ENCODE data around the gene DCAF10. TPM values are rescaled to one million over a fixed set of nuclear protein-coding genes. Genes with fewer than 3 reads are reported as not detected.

DCAF10 gene
- total and polyA plus RNA-seq, 2 of the 8 experiments (the other 6 are each of a cell fraction or from before 2014, with no cell fraction given), result 7.1 to 15.0 TPM

- H3K4me3 ChIP-seq (ENCODE audit: extremely low read depth in 1 of 4, insufficient read depth in 2 of 4, low read depth in 3 of 4, low read length in 4 of 4), result no peak overlapping the region
- 89% methylated on average over 2 of the region's 2 CpGs; no CpG with 5 or more reads in 1 of the 2 experiments for WGBS, 2 experiments (ENCODE audit: extremely low coverage in 1 of 2, insufficient coverage in 1 of 2, insufficient read length in 1 of 2, insufficient replicate concordance in 2 of 2, low coverage in 1 of 2, low lambda C conversion rate in 2 of 2, missing lambda C conversion rate in 1 of 2)
- no peaks in the 10 kb centered on the region for H3K9me3 ChIP-seq (ENCODE audit: insufficient read depth in 2 of 2, low read depth in 1 of 2, low read length in 1 of 2)
- FAIRE-seq (no peak), DNase-seq (ENCODE audit: low read depth in 1 of 2, low spot score in 2 of 2) (no peak)
- no peak overlapping the region for H3K23ac ChIP-seq (ENCODE audit: insufficient read length)
- ChIA-PET CTCF (ENCODE audit: partially characterized antibody) (interaction anchor here (0.5 to 1.3 kb wide), 4 partner anchors 12 to 416 kb away, joined by 3 to 4 read pairs (median 4); no protein-coding TSS in a partner anchor), POLR2A (ENCODE audit: partially characterized antibody) (interaction anchor here (0.6 to 0.8 kb wide), 2 partner anchors 9 to 21 kb away, joined by 3 read pairs; no protein-coding TSS in a partner anchor)
- H3K18ac ChIP-seq (ENCODE audit: extremely low read depth, low read length), result no peak overlapping the region
- no peak overlapping the region for H2BK120ac ChIP-seq (replicated peaks; ENCODE audit: low read depth, low read length)
- H4K5ac ChIP-seq (ENCODE audit: insufficient read length, low read depth, low read length), result no peak overlapping the region
- H3K36me3 ChIP-seq (ENCODE audit: control insufficient read depth in 2 of 4, insufficient read depth in 4 of 4, low read length in 3 of 4), result peaks cover 2 to 18% (median 13%) of the 10 kb centered on the region in 4 experiments; a peak in 7 of 8 replicates
- peaks cover 3% of the 10 kb centered on the region; the same call in 1 of the 2 replicates for H3K79me1 ChIP-seq (ENCODE audit: low read depth, low read length)
- H3K4ac ChIP-seq (replicated peaks; ENCODE audit: insufficient read length, low read depth, low read length), result no peak overlapping the region
- peaks cover 6% of the 10 kb centered on the region for H3K23me2 ChIP-seq (ENCODE audit: low read depth, low read length)
- H4K20me1 ChIP-seq (replicated peaks in 1 of 2; ENCODE audit: control insufficient read depth in 1 of 2, insufficient read depth in 2 of 2, low read length in 2 of 2), result peaks cover 0 to 2% of the 10 kb centered on the region in 2 experiments
- no peak overlapping the region for H3K27ac ChIP-seq (ENCODE audit: low read depth, low read length)
- no peak overlapping the region for H3K9ac ChIP-seq (replicated peaks in 1 of 4; ENCODE audit: extremely low read depth in 1 of 4, low read depth in 3 of 4, low read length in 3 of 4)
- no peak overlapping the region for H2BK15ac ChIP-seq (ENCODE audit: low read length)
- H3K79me2 ChIP-seq (ENCODE audit: control insufficient read depth in 1 of 2, insufficient read depth in 2 of 2, low read length in 2 of 2), result 0 out of 4 replicates have a peak, but pooled peaks cover 0 to 6% of the 10 kb centered on the region in 2 experiments
- no peak overlapping the region for H4K91ac ChIP-seq (replicated peaks; ENCODE audit: insufficient read length, low read length)
- no peak for TF ChIP-seq EP300 (IDR thresholded peaks at IDR 0.05; ENCODE audit: borderline replicate concordance in 1 of 2, low read depth in 2 of 2, low read length in 2 of 2)
- no peak for TF ChIP-seq YY1 (IDR thresholded peaks at IDR 0.05; ENCODE audit: low read depth, low read length)
- TF ChIP-seq NANOG (IDR thresholded peaks at IDR 0.05; ENCODE audit: insufficient read depth, low read depth, low read length, poor library complexity, severe bottlenecking), result no peak
- TF ChIP-seq FOSL1 (IDR thresholded peaks at IDR 0.05; ENCODE audit: insufficient read depth, low read depth, low read length), result no peak
- no peak for TF ChIP-seq BRCA1 (IDR thresholded peaks at IDR 0.05; ENCODE audit: low read depth, low read length)
- H2BK20ac ChIP-seq (ENCODE audit: low read length), result no peak overlapping the region
- no peak overlapping the region for H3K4me2 ChIP-seq (ENCODE audit: insufficient read depth in 1 of 2, low read depth in 2 of 2, low read length in 2 of 2)
- H3K14ac ChIP-seq (ENCODE audit: insufficient read length), result no peak overlapping the region
- no peak overlapping the region for H2BK12ac ChIP-seq (ENCODE audit: low read depth, low read length)
- no peak overlapping the region for H3K56ac ChIP-seq (replicated peaks; ENCODE audit: insufficient read length, low read depth, low read length)
- H3K4me1 ChIP-seq (replicated peaks in 1 of 4; ENCODE audit: control insufficient read depth in 3 of 4, insufficient read depth in 4 of 4, low read length in 3 of 4), result peaks cover 0 to 3% (median 1%) of the 10 kb centered on the region in 4 experiments; a peak in 2 of 7 replicates
- H3K27me3 ChIP-seq (replicated peaks in 1 of 4; ENCODE audit: control insufficient read depth in 3 of 4, extremely low read depth in 1 of 4, insufficient read depth in 3 of 4, low read length in 3 of 4), result no peaks in the 10 kb centered on the region; a peak in 1 of 7 replicates
- no peak overlapping the region for H2AFZ ChIP-seq (ENCODE audit: low read length)
- no peak overlapping the region for H2AK5ac ChIP-seq (ENCODE audit: low read depth, low read length)
- no peak overlapping the region for H2BK5ac ChIP-seq (ENCODE audit: low read depth, low read length)
- H4K8ac ChIP-seq (ENCODE audit: extremely low read depth, insufficient read depth, low read length), result no peak overlapping the region
These were observed 98.4 kb downstream of the DCAF10 start for GRCh38 chr9:37899041-37899440.

Data from H1 (cell line).